GM12872 (cell line): ENCODE results near the gene PDK2.

Experiments
- CTCF ChIP-seq: IDR thresholded peaks from 3 replicates; pipeline ENCODE4 v1.5.1; 2011; ENCODE audit warnings: low read depth, mild to moderate bottlenecking, low read length, moderate library complexity; ENCODE audit not compliant: insufficient read depth

PDK2 gene

GRCh38 chr17:50110591-50111349, 15.6 kb downstream of the PDK2 start:
- TF ChIP-seq CTCF, result no peak

GRCh38 chr17:50111673-50112655, 16.8 kb downstream of the PDK2 start:
- no peak for TF ChIP-seq CTCF

DNA sequence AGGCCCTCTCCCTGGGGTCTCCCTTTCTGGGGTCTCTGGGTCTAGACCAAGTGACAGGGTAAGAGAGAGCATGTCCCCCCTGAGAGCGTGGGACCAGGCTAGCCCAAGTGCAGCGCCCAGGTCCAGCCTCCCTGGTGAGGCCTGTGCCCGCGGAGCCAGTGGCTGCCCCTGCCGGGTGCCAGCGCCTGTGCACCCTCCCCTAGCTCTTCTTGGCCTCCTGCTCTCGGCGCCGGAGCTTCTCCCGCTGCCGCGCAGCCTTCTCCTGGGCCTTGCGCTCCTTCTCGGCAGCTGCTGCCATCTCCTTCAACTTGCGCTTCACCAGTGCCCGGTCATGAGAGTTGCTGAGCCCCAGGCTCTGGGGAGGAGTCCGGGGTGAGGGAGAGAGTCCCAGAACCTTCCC, 17.5 kb downstream of the PDK2 start:
- no peak for TF ChIP-seq CTCF

- no peak for TF ChIP-seq CTCF
Measured at GRCh38 chr17:50113624-50114320, 18.6 kb downstream of the PDK2 start.

DNA sequence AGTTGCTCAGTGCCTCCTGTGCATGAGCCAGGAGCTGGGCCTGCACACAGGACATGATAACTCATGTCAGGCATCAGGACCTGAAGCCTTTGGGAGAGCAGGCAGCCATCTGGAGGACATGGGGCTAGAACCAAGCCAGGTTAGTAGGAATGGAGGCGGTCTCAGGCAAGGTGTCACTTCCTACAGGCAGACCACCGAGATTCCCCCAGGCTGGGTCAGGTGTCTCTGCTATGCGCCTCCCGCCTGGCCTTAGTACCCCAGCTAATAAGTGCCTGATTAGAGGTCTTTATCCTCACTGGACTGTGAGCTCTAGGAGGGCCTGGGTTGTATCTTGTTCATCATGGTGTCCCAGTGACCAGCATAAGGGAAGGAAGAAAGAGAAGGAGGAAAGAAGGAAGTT, 19.2 kb downstream of the PDK2 start:
- no peak for TF ChIP-seq CTCF

DNA sequence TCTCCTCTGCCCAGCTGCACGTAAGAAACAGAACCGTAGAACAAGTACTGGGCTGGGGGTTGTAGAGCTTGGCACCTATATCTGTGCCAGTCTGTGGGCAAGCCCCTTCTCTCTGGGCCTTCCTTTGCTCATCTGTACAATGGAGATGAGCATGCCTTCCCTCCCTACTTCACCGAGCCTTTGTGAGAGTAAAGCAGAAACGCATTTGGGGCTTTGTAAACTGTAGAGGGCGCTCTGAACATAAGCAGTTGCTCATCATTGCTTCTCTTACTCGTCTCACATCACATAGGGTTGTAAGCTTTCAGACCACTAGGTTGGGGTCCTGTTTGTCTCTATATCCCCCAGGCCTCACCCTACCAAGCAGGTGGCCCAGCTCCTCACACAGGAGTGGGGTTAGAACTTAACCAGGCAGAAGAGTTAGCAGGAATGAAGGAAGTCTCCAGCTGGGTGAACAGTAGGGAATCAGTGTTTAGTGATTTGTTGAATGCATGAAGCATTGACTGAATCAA, 19.8 kb downstream of the PDK2 start:
- TF ChIP-seq CTCF, result peak; percentile 84

- no peak for TF ChIP-seq CTCF
Measured at GRCh38 chr17:50115756-50116155, 20.6 kb downstream of the PDK2 start.
